ENCODE results near the gene CLEC2B. TPM values are rescaled to one million over a fixed set of nuclear protein-coding genes. Genes with fewer than 3 reads are reported as not detected.
A peak's percentile ranks its signal among the peaks of the same experiment; 100 is the strongest.

Gene CLEC2B
- polyA plus RNA-seq (2013, experiment 1 of 2): 89.1 TPM
- polyA plus RNA-seq (2013, experiment 2 of 2): 94.1 TPM

DNA sequence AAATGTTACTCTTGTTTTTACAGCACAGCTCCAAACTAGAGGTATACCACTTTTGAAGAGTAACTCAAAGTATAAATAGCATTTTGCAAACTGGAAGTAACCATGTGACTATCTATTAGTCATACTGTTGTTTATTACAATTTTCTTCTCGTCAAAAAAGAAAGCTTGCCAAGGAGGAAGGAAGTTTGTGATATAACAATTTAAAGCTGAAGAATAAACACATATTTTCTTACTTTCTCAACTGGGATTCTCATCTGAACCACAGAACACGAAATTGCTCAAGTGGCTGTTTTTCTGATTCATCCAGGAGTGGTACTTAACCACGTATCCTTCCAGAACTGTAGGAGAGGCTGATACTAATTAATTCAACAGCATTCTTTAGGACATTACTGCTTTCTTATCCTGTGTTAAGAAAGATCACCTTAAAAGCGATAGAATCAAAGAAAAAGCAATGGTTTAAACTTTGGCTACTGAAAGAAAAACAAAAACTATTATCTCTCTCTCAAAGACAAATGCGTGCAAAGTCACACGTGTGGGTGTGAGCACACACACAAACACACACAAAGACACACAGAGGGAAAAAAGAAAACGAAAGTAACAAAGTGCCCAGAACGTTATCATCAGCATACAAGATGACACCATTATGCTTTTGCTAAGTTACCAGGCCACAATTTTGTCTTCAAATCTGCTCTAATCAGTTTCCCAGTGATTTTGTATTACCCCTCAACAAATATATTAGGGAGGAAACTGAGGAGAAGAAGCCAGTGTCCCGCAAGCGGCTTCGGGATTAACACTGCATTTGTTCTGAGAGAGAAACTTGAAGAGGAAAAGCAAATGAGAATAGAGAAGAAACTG is at the start of gene CLEC2B:
CLEC2B (minus strand) TSS at position 48 of the 855 bp plus-strand sequence.
- Histone ChIP-seq H3K4ac (ENCODE audit: low read depth in 1 of 2, low read length in 2 of 2) (peak within 1 kb of the TSS; percentile 24 to 28), H2AK5ac (ENCODE audit: low read length, severe bottlenecking) (no peak within 1 kb of the TSS), H3K36me3 (ENCODE audit: control insufficient read depth in 1 of 2, insufficient read depth in 2 of 2, low read depth in 1 of 2, low read length in 2 of 2) (no peaks in the 10 kb centered on the region), H3K4me2 (ENCODE audit: low read length, poor library complexity, severe bottlenecking) (peak within 1 kb of the TSS; percentile 42), H2BK120ac (ENCODE audit: low read depth, low read length) (peak within 1 kb of the TSS; percentile 56), H2AFZ (ENCODE audit: low read depth, low read length) (no peak within 1 kb of the TSS), H2BK12ac (ENCODE audit: low read length in 2 of 2) (no peak within 1 kb of the TSS), H3K23ac (ENCODE audit: low read length in 2 of 2) (no peak within 1 kb of the TSS), H2BK15ac (ENCODE audit: low read depth, poor library complexity, severe bottlenecking) (no peak within 1 kb of the TSS), H3K27me3 (ENCODE audit: control insufficient read depth in 1 of 2, insufficient read depth in 1 of 2, low read length in 2 of 2) (no peaks in the 10 kb centered on the region), H4K8ac (ENCODE audit: low read length) (no peak within 1 kb of the TSS), H3K18ac (ENCODE audit: low read depth in 1 of 2, low read length in 2 of 2) (peak within 1 kb of the TSS; percentile 8 to 48), H3K27ac (ENCODE audit: low read length, poor library complexity, severe bottlenecking) (no peak within 1 kb of the TSS), H4K91ac (ENCODE audit: low read length) (no peak within 1 kb of the TSS), H3K4me3 (ENCODE audit: insufficient read depth in 1 of 2, low read depth in 1 of 2, low read length in 2 of 2) (peak within 1 kb of the TSS in 1 of 2 experiments; percentile 85), H3K4me1 (ENCODE audit: control insufficient read depth, insufficient read depth, low read depth, low read length) (no peaks in the 10 kb centered on the region), H2BK5ac (ENCODE audit: low read depth, low read length, poor library complexity, severe bottlenecking) (no peak within 1 kb of the TSS), H3K79me1 (replicated peaks; ENCODE audit: low read length, poor library complexity, severe bottlenecking) (no peaks in the 10 kb centered on the region), H3K9ac (ENCODE audit: low read length) (peak within 1 kb of the TSS; percentile 95), H3K9me3 (ENCODE audit: control insufficient read depth, low read length) (no peaks in the 10 kb centered on the region), H3K14ac (ENCODE audit: low read length in 2 of 2) (no peak within 1 kb of the TSS)
- WGBS: 35% methylated on average over 8 of the region's 11 CpGs
- peak; percentile 94 for DNase-seq

DNA sequence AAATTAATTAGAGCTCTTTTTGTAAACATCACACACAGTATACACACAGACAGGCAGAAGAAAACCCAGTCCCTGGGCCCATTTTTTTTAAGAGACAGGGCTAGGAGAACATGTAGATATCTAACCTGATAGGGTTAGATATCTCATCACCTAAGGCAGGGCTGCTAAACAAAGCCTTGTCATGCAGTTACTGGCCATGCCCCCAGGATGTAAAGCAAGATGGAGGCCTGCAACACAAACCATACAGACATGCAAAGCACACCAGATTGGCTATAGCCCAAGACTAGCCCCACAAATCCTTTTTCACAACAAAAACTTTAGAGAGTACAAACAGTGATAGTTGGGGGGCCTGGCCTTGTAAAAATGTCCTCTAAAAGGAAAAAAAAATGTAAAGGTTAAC is 42.6 kb upstream of the CLEC2B start:
- no peak for DNase-seq
- no peak overlapping the region for H4K8ac ChIP-seq (ENCODE audit: low read length)
- H3K9me3 ChIP-seq (ENCODE audit: control insufficient read depth, low read length): peaks cover 34% of the 10 kb centered on the region
- no peak overlapping the region for H3K27ac ChIP-seq (ENCODE audit: low read length, poor library complexity, severe bottlenecking)
- H3K36me3 ChIP-seq (ENCODE audit: control insufficient read depth in 1 of 2, insufficient read depth in 2 of 2, low read depth in 1 of 2, low read length in 2 of 2): no peaks in the 10 kb centered on the region
- no peak overlapping the region for H3K14ac ChIP-seq (ENCODE audit: low read length in 2 of 2)
- H3K18ac ChIP-seq (ENCODE audit: low read depth in 1 of 2, low read length in 2 of 2): no peak overlapping the region
- no peaks in the 10 kb centered on the region for H3K4me1 ChIP-seq (ENCODE audit: control insufficient read depth, insufficient read depth, low read depth, low read length)
- no peak overlapping the region for H3K4me2 ChIP-seq (ENCODE audit: low read length, poor library complexity, severe bottlenecking)
- no peak overlapping the region for H2AK5ac ChIP-seq (ENCODE audit: low read length, severe bottlenecking)
- no peak overlapping the region for H4K91ac ChIP-seq (ENCODE audit: low read length)
- no peak overlapping the region for H2BK12ac ChIP-seq (ENCODE audit: low read length in 2 of 2)
- H2BK15ac ChIP-seq (ENCODE audit: low read depth, poor library complexity, severe bottlenecking): no peak overlapping the region
- H2BK5ac ChIP-seq (ENCODE audit: low read depth, low read length, poor library complexity, severe bottlenecking): no peak overlapping the region
- H3K23ac ChIP-seq (ENCODE audit: low read length in 2 of 2): no peak overlapping the region
- H3K79me1 ChIP-seq (replicated peaks; ENCODE audit: low read length, poor library complexity, severe bottlenecking): no peaks in the 10 kb centered on the region
- H3K4me3 ChIP-seq (ENCODE audit: insufficient read depth in 1 of 2, low read depth in 1 of 2, low read length in 2 of 2): no peak overlapping the region
- no peak overlapping the region for H2BK120ac ChIP-seq (ENCODE audit: low read depth, low read length)
- no peak overlapping the region for H3K4ac ChIP-seq (ENCODE audit: low read depth in 1 of 2, low read length in 2 of 2)
- no peak overlapping the region for H3K9ac ChIP-seq (ENCODE audit: low read length)
- no peaks in the 10 kb centered on the region for H3K27me3 ChIP-seq (ENCODE audit: control insufficient read depth in 1 of 2, insufficient read depth in 1 of 2, low read length in 2 of 2)
- no peak overlapping the region for H2AFZ ChIP-seq (ENCODE audit: low read depth, low read length)

DNA sequence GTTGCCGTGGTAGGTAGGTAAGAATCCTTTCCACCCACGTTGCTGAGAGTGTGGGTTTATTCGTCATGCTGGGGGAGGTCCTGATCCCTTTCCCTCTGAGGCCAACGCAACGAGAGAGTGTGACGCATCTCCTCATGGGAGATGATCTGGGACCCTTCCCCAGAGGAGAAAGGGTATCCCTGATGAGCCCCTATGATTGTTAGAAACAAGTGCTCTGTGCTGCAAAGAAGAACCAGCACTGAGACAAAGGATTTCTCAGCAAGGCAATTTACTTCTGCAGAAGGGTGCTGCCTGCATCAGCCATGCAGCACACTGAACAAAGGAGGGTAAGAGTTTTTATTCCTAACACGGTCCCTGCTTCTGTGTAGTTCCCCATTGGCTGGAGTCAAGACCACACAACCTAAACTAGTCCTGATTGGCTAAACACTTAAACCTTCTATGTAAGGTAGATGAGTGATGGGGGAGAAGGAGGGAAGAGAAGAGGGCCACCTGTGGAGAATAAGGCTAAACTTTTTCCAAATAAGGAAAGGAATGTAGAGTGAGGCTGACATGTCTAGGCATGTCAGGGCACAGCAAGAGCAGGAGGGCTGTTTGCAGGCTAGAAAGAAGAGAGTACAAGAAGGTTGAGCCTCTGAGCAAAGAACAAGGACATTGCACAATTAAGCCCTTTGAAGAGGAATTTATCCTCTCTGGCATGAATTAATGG is 41.7 kb upstream of the CLEC2B start:
- no peak overlapping the region for H3K4ac ChIP-seq (ENCODE audit: low read depth in 1 of 2, low read length in 2 of 2)
- H2BK5ac ChIP-seq (ENCODE audit: low read depth, low read length, poor library complexity, severe bottlenecking): no peak overlapping the region
- no peaks in the 10 kb centered on the region for H3K36me3 ChIP-seq (ENCODE audit: control insufficient read depth in 1 of 2, insufficient read depth in 2 of 2, low read depth in 1 of 2, low read length in 2 of 2)
- H3K79me1 ChIP-seq (replicated peaks; ENCODE audit: low read length, poor library complexity, severe bottlenecking): no peaks in the 10 kb centered on the region
- H4K91ac ChIP-seq (ENCODE audit: low read length): peak overlapping the region; percentile 35
- H3K9me3 ChIP-seq (ENCODE audit: control insufficient read depth, low read length): peaks cover 34% of the 10 kb centered on the region
- no peaks in the 10 kb centered on the region for H3K27me3 ChIP-seq (ENCODE audit: control insufficient read depth in 1 of 2, insufficient read depth in 1 of 2, low read length in 2 of 2)
- peak overlapping the region in 1 of 2 experiments; percentile 46 for H3K4me3 ChIP-seq (ENCODE audit: insufficient read depth in 1 of 2, low read depth in 1 of 2, low read length in 2 of 2)
- H2AFZ ChIP-seq (ENCODE audit: low read depth, low read length): no peak overlapping the region
- peak; percentile 19 for DNase-seq
- no peak overlapping the region for H4K8ac ChIP-seq (ENCODE audit: low read length)
- H3K23ac ChIP-seq (ENCODE audit: low read length in 2 of 2): no peak overlapping the region
- H3K27ac ChIP-seq (ENCODE audit: low read length, poor library complexity, severe bottlenecking): no peak overlapping the region
- no peak overlapping the region for H2BK15ac ChIP-seq (ENCODE audit: low read depth, poor library complexity, severe bottlenecking)
- no peak overlapping the region for H3K14ac ChIP-seq (ENCODE audit: low read length in 2 of 2)
- H3K4me2 ChIP-seq (ENCODE audit: low read length, poor library complexity, severe bottlenecking): no peak overlapping the region
- H2BK12ac ChIP-seq (ENCODE audit: low read length in 2 of 2): no peak overlapping the region
- 72% methylated on average over 6 of the region's 7 CpGs for WGBS
- no peak overlapping the region for H2BK120ac ChIP-seq (ENCODE audit: low read depth, low read length)
- no peak overlapping the region for H2AK5ac ChIP-seq (ENCODE audit: low read length, severe bottlenecking)
- no peaks in the 10 kb centered on the region for H3K4me1 ChIP-seq (ENCODE audit: control insufficient read depth, insufficient read depth, low read depth, low read length)
- peak overlapping the region; percentile 15 for H3K9ac ChIP-seq (ENCODE audit: low read length)
- no peak overlapping the region for H3K18ac ChIP-seq (ENCODE audit: low read depth in 1 of 2, low read length in 2 of 2)

DNA sequence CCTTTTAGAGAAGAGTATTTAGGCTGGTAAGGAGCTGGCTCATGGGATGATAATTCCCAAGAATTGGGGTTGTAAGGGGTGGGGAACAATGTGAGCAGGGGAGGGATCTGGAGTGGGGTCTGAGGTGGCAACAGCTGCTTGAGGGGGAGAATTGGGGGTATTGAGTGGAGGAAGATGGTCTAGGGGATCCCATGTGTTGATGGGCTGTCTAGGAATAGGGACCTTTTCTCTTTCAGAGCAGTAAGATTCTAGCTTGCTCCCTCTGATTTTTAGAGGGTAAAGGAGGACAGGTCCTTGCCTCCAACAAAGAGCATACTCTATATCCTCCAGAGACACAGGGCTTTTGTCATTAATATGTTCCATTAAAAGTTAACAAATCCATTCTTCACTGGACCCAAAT is 40.6 kb upstream of the CLEC2B start:
- H2BK120ac ChIP-seq (ENCODE audit: low read depth, low read length): no peak overlapping the region
- no peak overlapping the region for H2BK5ac ChIP-seq (ENCODE audit: low read depth, low read length, poor library complexity, severe bottlenecking)
- no peak overlapping the region for H3K18ac ChIP-seq (ENCODE audit: low read depth in 1 of 2, low read length in 2 of 2)
- H2AK5ac ChIP-seq (ENCODE audit: low read length, severe bottlenecking): no peak overlapping the region
- H2BK15ac ChIP-seq (ENCODE audit: low read depth, poor library complexity, severe bottlenecking): no peak overlapping the region
- no peaks in the 10 kb centered on the region for H3K79me1 ChIP-seq (replicated peaks; ENCODE audit: low read length, poor library complexity, severe bottlenecking)
- H3K23ac ChIP-seq (ENCODE audit: low read length in 2 of 2): no peak overlapping the region
- no peaks in the 10 kb centered on the region for H3K27me3 ChIP-seq (ENCODE audit: control insufficient read depth in 1 of 2, insufficient read depth in 1 of 2, low read length in 2 of 2)
- no peak overlapping the region for H3K4me3 ChIP-seq (ENCODE audit: insufficient read depth in 1 of 2, low read depth in 1 of 2, low read length in 2 of 2)
- H3K9ac ChIP-seq (ENCODE audit: low read length): no peak overlapping the region
- H3K9me3 ChIP-seq (ENCODE audit: control insufficient read depth, low read length): peaks cover 34% of the 10 kb centered on the region
- H3K4ac ChIP-seq (ENCODE audit: low read depth in 1 of 2, low read length in 2 of 2): no peak overlapping the region
- no peak overlapping the region for H3K27ac ChIP-seq (ENCODE audit: low read length, poor library complexity, severe bottlenecking)
- H2BK12ac ChIP-seq (ENCODE audit: low read length in 2 of 2): no peak overlapping the region
- no peak overlapping the region for H4K91ac ChIP-seq (ENCODE audit: low read length)
- no peak for DNase-seq
- no peak overlapping the region for H2AFZ ChIP-seq (ENCODE audit: low read depth, low read length)
- no peak overlapping the region for H3K14ac ChIP-seq (ENCODE audit: low read length in 2 of 2)
- no peak overlapping the region for H3K4me2 ChIP-seq (ENCODE audit: low read length, poor library complexity, severe bottlenecking)
- H3K36me3 ChIP-seq (ENCODE audit: control insufficient read depth in 1 of 2, insufficient read depth in 2 of 2, low read depth in 1 of 2, low read length in 2 of 2): no peaks in the 10 kb centered on the region
- H4K8ac ChIP-seq (ENCODE audit: low read length): no peak overlapping the region
- no peaks in the 10 kb centered on the region for H3K4me1 ChIP-seq (ENCODE audit: control insufficient read depth, insufficient read depth, low read depth, low read length)
